Esophagus muscularis mucosa (tissue), 4 donors: ENCODE measurements around the gene PET100. TPM values are rescaled to one million over a fixed set of nuclear protein-coding genes. Genes with fewer than 3 reads are reported as not detected.

Experiments
- DNase-seq: peaks from one replicate; pipeline ENCODE4 v3.0.0-alpha.2; 2017; ENCODE audit errors: extremely low spot score
- H3K27ac ChIP-seq, 4 donors: fragments of 200-600 bp; sonication (generic); replicated peaks in 1 of 4; 1 replicate in 3 of 4; 2 replicates in 1 of 4; pipeline ENCODE4 v1.5.1; 2016 to 2019; ENCODE audit warnings: mild to moderate bottlenecking in 1 of 4
- H3K27me3 ChIP-seq, 4 donors: fragments of 200-600 bp; sonication (generic); one replicate each; pipeline versions ENCODE4 v1.5.1 to v1.6.0; 2016 to 2019
- H3K36me3 ChIP-seq, 4 donors: fragments of 200-600 bp; sonication (generic); one replicate each; pipeline ENCODE4 v1.5.1; 2016 to 2019
- H3K4me1 ChIP-seq, 4 donors: fragments of 200-600 bp; sonication (generic); one replicate each; pipeline ENCODE4 v1.5.1; 2016 to 2019
- H3K4me3 ChIP-seq, 4 donors: fragments of 200-600 bp; sonication (generic); 1 replicate in 2 of 4; 2 replicates in 2 of 4; pipeline ENCODE4 v1.5.1; 2016 to 2019; ENCODE audit warnings: mild to moderate bottlenecking in 4 of 4, moderate library complexity in 1 of 4
- H3K9me3 ChIP-seq, 4 donors: fragments of 200-600 bp; sonication (generic); 1 replicate in 3 of 4; 2 replicates in 1 of 4; pipeline ENCODE4 v1.5.1; 2016 to 2019
- CTCF ChIP-seq, 3 experiments: fragments of 200-600 bp in 2 of 3; fragments of 450-650 bp in 1 of 3; sonication (generic) in 2 of 3; IDR thresholded peaks; one replicate each; pipeline ENCODE4 v1.5.1; 2017 to 2019; ENCODE audit warnings: antibody characterized with exemption in 3 of 3, mild to moderate bottlenecking in 2 of 3, moderate library complexity in 1 of 3
- EP300 ChIP-seq: sonication (generic); formaldehyde crosslinking; IDR thresholded peaks from one replicate; pipeline ENCODE4 v1.6.1; 2017; ENCODE audit warnings: antibody characterized with exemption
- POLR2A ChIP-seq: fragments of 450-650 bp; IDR thresholded peaks from one replicate; pipeline ENCODE4 v1.6.1; 2017; ENCODE audit warnings: antibody characterized with exemption, moderate library complexity, mild to moderate bottlenecking, low read depth
- POLR2AphosphoS5 ChIP-seq, 2 donors: sonication (generic); formaldehyde crosslinking; IDR thresholded peaks; one replicate each; pipeline ENCODE4 v1.6.1; 2017; ENCODE audit warnings: antibody characterized with exemption in 2 of 2
- WGBS: methylation state at CpG from one replicate; pipeline ENCODE4 v1.1.5; 2018; 5-methylcytosine and 5-hydroxymethylcytosine counted together
- intact Hi-C: fragments of 100-400 bp; cut with DNase I; formaldehyde crosslinking; loops from one replicate; pipeline ENCODE4 v1.15.1; 2023
- total RNA-seq, 4 donors: library from RNA; depleted of rRNA; stranded (reverse); fragments of >200 nt; gene quantifications; one replicate each; pipeline versions ENCODE4 v1.1.0 to v1.2.1, GENCODE V29; 2016

Gene PET100
- total RNA-seq, 4 donors from 2014 or later: 19.5 to 80.9 (median 26.2) TPM

- Histone ChIP-seq H3K4me3 (no peak overlapping the region), H3K4me1 (no peaks in the 10 kb centered on the region), H3K27ac (no peak overlapping the region), H3K36me3 (no peaks in the 10 kb centered on the region), H3K9me3 (no peaks in the 10 kb centered on the region), H3K27me3 (peaks cover 0 to 60% (median 0%) of the 10 kb centered on the region in 4 donors)
- no peak for TF ChIP-seq POLR2A
- TF ChIP-seq POLR2AphosphoS5 (IDR thresholded peaks at IDR 0.05): no peak
- TF ChIP-seq CTCF (IDR thresholded peaks at IDR 0.05): no peak
- TF ChIP-seq EP300: no peak
- DNase-seq: no peak
- 80% methylated on average over 14 of the region's 14 CpGs for WGBS
- intact Hi-C loops: no loop called here
Measured at GRCh38 chr19:7662657-7663056, 33.1 kb downstream of the PET100 start.

- intact Hi-C loops: no loop called here
- 74% methylated on average over 7 of the region's 7 CpGs for WGBS
- TF ChIP-seq POLR2AphosphoS5 (IDR thresholded peaks at IDR 0.05) (no peak), EP300 (no peak), CTCF (IDR thresholded peaks at IDR 0.05) (no peak), POLR2A (no peak)
Measured at GRCh38 chr19:7663706-7664105, 34.1 kb downstream of the PET100 start.

GRCh38 chr19:7665076-7665475 lies 35.5 kb downstream of the PET100 start:
- H3K27me3 ChIP-seq: peaks cover 0 to 73% (median 4%) of the 10 kb centered on the region in 4 donors
- peaks cover 0 to 1% (median 0%) of the 10 kb centered on the region in 4 donors for H3K4me1 ChIP-seq
- WGBS: 33% methylated on average over 4 of the region's 4 CpGs
- no peak overlapping the region for H3K27ac ChIP-seq
- TF ChIP-seq EP300: no peak
- no peak for TF ChIP-seq CTCF (IDR thresholded peaks at IDR 0.05)
- no peak for TF ChIP-seq POLR2AphosphoS5 (IDR thresholded peaks at IDR 0.05)
- no peak for TF ChIP-seq POLR2A
- no peak overlapping the region for H3K4me3 ChIP-seq
- no peaks in the 10 kb centered on the region for H3K9me3 ChIP-seq
- DNase-seq: no peak
- no peaks in the 10 kb centered on the region for H3K36me3 ChIP-seq
- intact Hi-C loops: no loop called here

More at GRCh38 chr19:7663706-7664105, 34.1 kb downstream of the PET100 start:
- no peaks in the 10 kb centered on the region for H3K36me3 ChIP-seq
- no peaks in the 10 kb centered on the region for H3K4me1 ChIP-seq
- H3K27ac ChIP-seq: no peak overlapping the region
- H3K4me3 ChIP-seq: no peak overlapping the region
- no peaks in the 10 kb centered on the region for H3K9me3 ChIP-seq
- no peak for DNase-seq
- H3K27me3 ChIP-seq: peaks cover 0 to 70% (median 0%) of the 10 kb centered on the region in 4 donors

GRCh38 chr19:7668842-7669241 lies 39.2 kb downstream of the PET100 start, which contains the start of gene RETN:
TSS of gene RETN (plus strand) at chr19:7669049. CDS start at chr19:7669327, 278 bp downstream.
- no peak for DNase-seq
- WGBS: 57% methylated on average over 8 of the region's 9 CpGs
- H3K9me3 ChIP-seq: no peaks in the 10 kb centered on the region
- H3K27ac ChIP-seq: no peak within 1 kb of the TSS
- no peak for TF ChIP-seq EP300
- no peak for TF ChIP-seq POLR2AphosphoS5 (IDR thresholded peaks at IDR 0.05)
- no peak for TF ChIP-seq POLR2A
- no peak for TF ChIP-seq CTCF (IDR thresholded peaks at IDR 0.05)
- intact Hi-C loops: no loop called here
- H3K4me1 ChIP-seq: peaks cover 0 to 3% (median 0%) of the 10 kb centered on the region in 4 donors
- no peaks in the 10 kb centered on the region for H3K36me3 ChIP-seq
- peak within 1 kb of the TSS in 1 of 4 donors; percentile 18 for H3K4me3 ChIP-seq
- H3K27me3 ChIP-seq: peaks cover 0 to 75% (median 12%) of the 10 kb centered on the region in 4 donors

GRCh38 chr19:7669641-7670040 lies 40.0 kb downstream of the PET100 start:
- Histone ChIP-seq H3K9me3 (no peaks in the 10 kb centered on the region), H3K27me3 (peaks cover 0 to 67% (median 12%) of the 10 kb centered on the region in 4 donors), H3K4me3 (peak overlapping the region in 1 of 4 donors; percentile 18), H3K36me3 (no peaks in the 10 kb centered on the region), H3K27ac (no peak overlapping the region), H3K4me1 (peaks cover 0 to 5% (median 2%) of the 10 kb centered on the region in 4 donors)
- intact Hi-C loops: no loop called here
- WGBS: 31% methylated on average over 9 of the region's 9 CpGs
- no peak for TF ChIP-seq POLR2AphosphoS5 (IDR thresholded peaks at IDR 0.05)
- no peak for TF ChIP-seq POLR2A
- TF ChIP-seq EP300: no peak
- TF ChIP-seq CTCF (IDR thresholded peaks at IDR 0.05): no peak
- no peak for DNase-seq
